Measurements from ENCODE around the gene HIP1.

The HIP1 gene

GRCh38 chr7:75688200-75689136, 50.3 kb downstream of the HIP1 start:
- no peak for TF ChIP-seq CTCF (IDR thresholded peaks at IDR 0.05)

GRCh38 chr7:75687246-75688088, 51.3 kb downstream of the HIP1 start:
- no peak for TF ChIP-seq CTCF (IDR thresholded peaks at IDR 0.05)

GRCh38 chr7:75686551-75686950, 52.2 kb downstream of the HIP1 start:
- no peak for TF ChIP-seq CTCF (IDR thresholded peaks at IDR 0.05)

GRCh38 chr7:75679060-75679459, 59.7 kb downstream of the HIP1 start:
- TF ChIP-seq CTCF (IDR thresholded peaks at IDR 0.05) = no peak

GRCh38 chr7:75669579-75669978, 69.2 kb downstream of the HIP1 start:
- TF ChIP-seq CTCF (IDR thresholded peaks at IDR 0.05) = no peak

GRCh38 chr7:75667938-75668337, 70.8 kb downstream of the HIP1 start:
- no peak for TF ChIP-seq CTCF (IDR thresholded peaks at IDR 0.05)

- no peak for TF ChIP-seq CTCF (IDR thresholded peaks at IDR 0.05)
These were observed 75.3 kb downstream of the HIP1 start for GRCh38 chr7:75663302-75663907.

Measured in LNCAP (cell line).